GM19023 (cell line): Measurements from ENCODE around the gene SEMA6C.
"Not testable (repeated sequence)": the region's sequence is repeated elsewhere in the genome, so short reads cannot be mapped to it uniquely, and the experiment has no call there.

Experiments
- ATAC-seq: cut with Tn5 transposase; IDR thresholded peaks from one replicate; pipeline ENCODE4 v1.9.1; 2021; ENCODE audit warnings: mild to moderate bottlenecking, moderate library complexity; ENCODE audit not compliant: unreplicated experiment

SEMA6C gene

DNA sequence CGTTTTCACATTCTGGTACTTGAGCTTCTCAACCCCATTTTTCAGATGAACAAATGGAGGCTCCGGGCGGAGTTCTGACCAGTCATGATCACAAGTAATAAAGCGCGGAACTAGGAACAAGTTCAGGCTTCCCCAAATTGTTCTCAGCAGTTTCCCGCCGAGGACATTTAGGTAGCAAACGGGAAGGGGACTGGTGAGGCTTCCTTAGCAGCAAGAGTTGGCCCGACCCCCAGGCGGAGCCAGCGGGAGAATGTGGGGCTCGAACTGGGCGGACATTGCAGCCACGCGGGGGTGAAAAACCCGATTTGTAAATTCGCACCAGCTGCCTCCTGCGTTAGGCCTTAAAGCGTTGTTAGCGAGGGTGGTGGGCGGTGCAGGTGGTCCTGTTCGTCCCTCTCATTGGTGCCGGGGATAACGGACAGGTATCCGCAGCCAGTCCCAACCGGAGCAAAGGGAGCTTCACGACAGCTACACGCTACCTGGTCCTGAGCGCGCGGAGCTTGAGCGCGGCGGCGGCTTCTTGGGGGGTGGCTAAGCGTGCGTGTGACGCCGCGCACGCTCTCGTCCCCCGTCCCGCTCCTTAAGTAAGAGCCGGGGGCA, 15.3 kb downstream of the SEMA6C start:
- ATAC-seq: no peak

DNA sequence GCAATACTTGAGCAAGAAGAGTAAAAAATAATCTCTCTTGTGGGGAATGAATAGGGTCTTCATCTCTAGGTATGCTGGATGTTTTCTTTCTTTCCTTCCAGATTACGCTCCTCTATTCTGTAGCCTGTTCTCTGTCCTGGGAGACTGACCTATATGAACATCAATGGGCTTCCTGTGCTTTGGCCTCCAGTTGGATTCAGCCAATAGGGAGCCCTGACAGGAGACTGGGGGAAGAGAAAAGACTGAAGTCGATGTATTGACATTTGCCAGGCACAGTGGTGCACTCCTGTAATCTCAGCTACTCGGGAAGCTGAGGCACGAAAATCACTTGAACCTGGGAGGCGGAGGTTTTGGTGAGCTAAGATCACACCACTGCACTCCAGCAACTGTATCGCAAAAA, 17.6 kb downstream of the SEMA6C start:
- no peak for ATAC-seq

DNA sequence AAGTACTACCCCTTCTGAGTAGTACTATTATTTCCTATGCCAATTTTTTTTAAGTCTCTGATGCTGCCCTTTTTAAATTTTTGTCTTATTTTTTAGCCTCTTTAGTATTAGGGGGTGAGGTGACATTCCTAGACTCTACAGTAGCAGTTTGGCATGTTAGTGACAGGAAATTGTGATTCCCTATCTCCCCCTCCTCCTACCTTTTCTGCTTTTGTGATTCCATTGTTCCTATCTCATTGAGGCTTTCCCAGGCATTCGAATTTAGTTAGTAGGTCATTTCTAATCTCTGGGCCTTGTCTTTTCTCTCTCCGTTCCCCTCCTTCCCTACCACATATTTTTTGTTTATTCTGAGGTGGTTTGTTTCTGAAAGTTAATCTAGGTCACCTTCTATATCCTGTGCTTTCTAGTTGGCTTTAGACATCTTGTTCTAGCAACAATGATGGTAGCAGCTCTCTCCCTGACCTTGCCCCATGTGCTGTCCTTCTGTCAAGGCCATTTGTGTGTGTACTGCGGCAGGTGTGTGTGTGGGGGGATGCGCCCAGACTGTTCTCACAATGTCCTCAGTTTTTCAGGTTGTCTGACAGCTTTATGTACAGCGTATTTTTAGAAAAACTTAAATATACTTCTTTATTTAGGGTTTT, 21.5 kb downstream of the SEMA6C start:
- no peak for ATAC-seq

DNA sequence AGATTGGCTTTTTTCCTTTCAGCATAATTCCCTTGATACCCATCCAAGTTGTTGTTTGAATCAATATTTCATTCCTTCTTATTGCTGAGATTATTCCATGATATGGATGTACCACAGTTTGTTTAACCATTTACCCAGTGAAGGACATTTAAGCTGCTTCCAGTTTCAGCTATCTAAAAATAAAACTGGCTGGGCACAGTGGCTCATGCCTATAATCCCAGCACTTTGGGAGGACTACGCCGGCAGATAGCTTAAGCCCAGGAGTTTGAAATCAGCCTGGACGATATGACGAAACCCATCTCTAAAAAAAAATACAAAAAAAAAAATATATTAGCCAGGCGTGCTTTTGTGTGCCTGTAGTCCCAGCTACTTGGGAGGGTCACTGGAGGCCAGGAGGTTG, 32.6 kb downstream of the SEMA6C start:
- ATAC-seq: no peak

DNA sequence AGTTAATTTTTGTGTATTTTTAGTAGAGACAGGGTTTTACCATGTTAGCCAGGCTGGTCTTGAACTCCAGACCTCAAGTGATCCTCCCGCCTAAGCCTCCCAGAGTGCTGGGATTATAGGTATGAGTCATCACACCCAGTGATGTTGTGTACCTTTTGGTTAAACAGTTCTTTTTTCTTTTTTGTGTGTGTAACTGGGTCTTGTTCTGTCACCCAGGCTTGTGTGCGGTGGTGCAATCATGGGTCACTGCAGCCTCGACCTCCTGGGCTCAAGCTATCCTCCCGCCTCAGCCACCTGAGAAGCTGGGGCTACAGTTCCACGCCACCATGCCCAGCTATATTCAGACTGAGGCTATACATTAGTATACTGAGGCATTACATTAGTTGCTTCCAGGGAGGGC, 38.1 kb downstream of the SEMA6C start:
- no peak for ATAC-seq

DNA sequence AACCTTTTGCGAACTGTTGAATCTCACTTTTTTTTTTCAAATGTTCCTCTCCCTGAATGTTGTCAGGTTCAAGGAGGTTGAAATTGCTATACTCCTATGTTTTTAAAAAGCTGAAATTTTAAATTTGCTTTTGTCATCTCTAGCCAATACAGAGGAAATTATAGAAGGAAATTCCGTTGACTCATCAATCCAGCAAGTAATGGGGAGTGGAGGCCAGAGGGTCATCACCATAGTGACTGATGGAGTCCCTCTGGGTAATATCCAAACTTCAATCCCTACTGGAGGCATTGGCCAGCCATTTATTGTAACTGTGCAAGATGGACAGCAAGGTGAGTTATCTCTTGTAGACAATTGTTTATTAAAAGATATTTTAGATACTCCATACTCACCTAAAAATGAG, 39.5 kb downstream of the SEMA6C start:
- ATAC-seq: no peak

DNA sequence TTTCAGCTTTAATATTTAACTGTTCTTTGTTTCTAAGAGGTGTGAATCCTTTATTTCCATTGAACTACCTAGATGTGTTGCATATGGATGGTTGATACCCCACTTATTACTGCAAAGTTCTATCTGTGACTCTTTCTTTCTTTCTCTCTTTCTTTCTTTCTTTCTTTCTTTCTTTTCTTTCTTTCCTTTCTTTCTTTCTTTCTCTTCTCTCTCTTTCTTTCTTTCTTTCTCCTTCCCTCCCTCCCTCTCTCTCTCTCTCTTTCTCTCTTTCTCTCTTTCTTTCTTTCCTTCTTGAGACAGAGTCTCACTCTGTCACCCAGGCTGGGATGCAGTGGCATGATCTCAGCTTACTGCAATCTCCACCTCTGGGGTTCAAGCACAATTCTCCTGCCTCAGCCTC, 41.8 kb downstream of the SEMA6C start:
- ATAC-seq: no peak

DNA sequence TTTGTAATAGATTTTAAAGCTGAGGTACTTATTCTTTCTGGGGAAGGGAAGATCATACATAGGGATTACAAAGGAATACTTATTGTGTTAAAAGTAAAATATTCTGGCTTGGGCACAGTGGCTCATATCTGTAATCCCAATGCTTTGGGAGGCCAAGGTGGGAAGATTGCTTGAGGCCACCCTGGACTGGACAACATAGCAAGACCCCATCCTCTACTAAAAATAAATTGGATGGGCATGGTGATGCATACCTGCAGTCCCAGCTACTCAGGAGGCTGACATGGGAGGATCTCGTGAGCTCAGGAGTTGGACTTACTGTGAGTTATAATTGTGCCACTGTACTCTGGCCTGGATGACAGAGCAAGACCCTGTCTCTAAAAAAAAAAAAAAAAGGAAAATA, 48.3 kb downstream of the SEMA6C start:
- ATAC-seq: no peak

DNA sequence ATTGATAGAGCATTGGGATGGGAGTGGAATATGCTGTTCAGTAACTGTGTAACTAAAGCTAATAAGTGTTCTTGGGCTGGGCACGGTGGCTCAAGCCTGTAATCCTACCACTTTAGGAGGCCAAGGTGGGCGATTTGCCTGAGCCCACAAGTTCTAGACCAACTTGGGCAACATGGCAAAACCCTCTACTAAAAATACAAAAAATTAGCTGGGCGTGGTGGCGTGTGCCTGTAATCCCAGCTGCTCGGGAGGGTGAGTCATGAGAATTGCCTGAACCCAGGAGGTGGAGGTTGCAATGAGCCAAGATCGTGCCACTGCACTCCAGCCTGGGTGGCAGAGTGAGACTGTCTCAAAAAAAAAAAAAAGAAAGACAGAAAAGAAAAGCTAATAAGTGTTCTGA, 49.0 kb downstream of the SEMA6C start:
- not testable (repeated sequence) for ATAC-seq

DNA sequence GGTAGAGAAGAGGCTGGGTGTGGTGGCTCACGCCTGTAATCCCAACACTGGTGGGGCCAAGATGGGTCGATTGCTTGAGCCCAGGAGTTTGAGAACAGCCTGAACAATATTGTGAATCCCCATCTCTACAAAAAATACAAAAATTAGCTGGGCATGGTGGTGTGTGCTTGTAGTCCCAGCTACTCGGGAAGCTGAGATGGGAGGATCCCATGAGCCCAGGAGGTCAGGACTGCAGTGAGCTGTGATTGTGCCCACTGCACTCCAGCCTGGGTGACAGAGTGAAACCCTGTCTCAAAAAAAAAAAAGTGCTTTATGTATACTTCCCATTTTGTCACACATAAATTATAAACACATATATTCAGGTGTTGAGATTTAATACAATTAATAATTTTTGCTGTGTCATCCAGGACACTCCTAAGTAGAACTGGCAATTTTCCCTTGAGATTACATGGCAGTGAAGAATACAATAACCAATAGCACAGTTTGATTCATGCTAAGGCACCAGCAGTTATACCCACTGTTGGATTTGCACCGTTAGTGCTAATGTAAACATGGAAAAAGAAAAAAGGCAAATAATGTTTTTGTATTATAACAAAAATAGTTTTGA, 60.4 kb downstream of the SEMA6C start:
- ATAC-seq: no peak
